T-cell (primary cell): ENCODE data around the gene ACOT11. TPM values are rescaled to one million over a fixed set of nuclear protein-coding genes. Genes with fewer than 3 reads are reported as not detected.
"Not testable (repeated sequence)": the region's sequence is repeated elsewhere in the genome, so short reads cannot be mapped to it uniquely, and the experiment has no call there.

Experiments
- ATAC-seq, 4 experiments: fragments of 200-7000 bp in 3 of 4; fragments of 150-1000 bp in 1 of 4; cut with Tn5 transposase; replicated peaks in 1 of 4; 1 replicate in 3 of 4; 2 replicates in 1 of 4; pipeline ENCODE4 v1.10.0; 2021; ENCODE audit warnings: moderate library complexity in 3 of 4, mild to moderate bottlenecking in 2 of 4, moderate number of reproducible peaks in 1 of 4
- CTCF ChIA-PET, 2 donors: fragments of 300-600 bp; sonication (Branson Sonifier 250); formaldehyde crosslinking; loops; one replicate each; lab custom pipeline; 2022; ENCODE audit warnings: antibody characterized with exemption in 2 of 2; lab: Charles Lee
- POLR2A ChIA-PET, 2 donors: fragments of 300-600 bp; sonication (Branson Sonifier 250); formaldehyde crosslinking; loops; one replicate each; lab custom pipeline; 2022; ENCODE audit warnings: antibody characterized with exemption in 2 of 2; lab: Charles Lee
- DNase-seq, 35 experiments: peaks; one replicate each; pipeline versions ENCODE4 v3.0.0 to v3.0.0-alpha.2; 2013 to 2023
- H3K27ac ChIP-seq: one replicate; pipeline ENCODE4 v1.5.1; 2013; ENCODE audit warnings: low read length
- H3K27me3 ChIP-seq, 2 experiments: replicated peaks in 1 of 2; 1 replicate in 1 of 2; 2 replicates in 1 of 2; pipeline versions ENCODE4 v1.6.1 to v1.7.0; 2013; ENCODE audit warnings: low read length in 1 of 2, mixed read lengths in 1 of 2; ENCODE audit not compliant: control insufficient read depth in 2 of 2, insufficient read depth in 2 of 2; ENCODE audit errors: extremely low read depth in 1 of 2
- H3K36me3 ChIP-seq, 2 donors: 1 replicate in 1 of 2; 2 replicates in 1 of 2; pipeline versions ENCODE4 v1.6.1 to v1.7.0; 2013; ENCODE audit warnings: low read length in 1 of 2; ENCODE audit not compliant: control insufficient read depth in 2 of 2, insufficient read depth in 1 of 2; ENCODE audit errors: extremely low read depth in 1 of 2
- H3K4me1 ChIP-seq, 2 experiments: 1 replicate in 1 of 2; 2 replicates in 1 of 2; pipeline versions ENCODE4 v1.6.1 to v1.7.0; 2013; ENCODE audit warnings: low read length in 2 of 2, mixed read lengths in 1 of 2; ENCODE audit not compliant: insufficient read depth in 2 of 2, control insufficient read depth in 1 of 2; ENCODE audit errors: extremely low read depth in 1 of 2
- H3K4me3 ChIP-seq, 2 donors: 1 replicate in 1 of 2; 2 replicates in 1 of 2; pipeline versions ENCODE4 v1.5.1 to v1.7.0; 2013; ENCODE audit warnings: mild to moderate bottlenecking in 2 of 2, low read length in 1 of 2, moderate library complexity in 1 of 2; ENCODE audit not compliant: control insufficient read depth in 1 of 2; ENCODE audit errors: extremely low read depth in 1 of 2
- H3K9me3 ChIP-seq: 2 replicates; pipeline ENCODE4 v1.7.0; 2013
- H3K27ac Mint-ChIP-seq, 2 donors: one replicate each; pipeline ENCODE4 v1.8.0; 2020 to 2021; ENCODE audit warnings: mild to moderate bottlenecking in 2 of 2, mixed read lengths in 2 of 2
- H3K27me3 Mint-ChIP-seq, 2 donors: one replicate each; pipeline ENCODE4 v1.8.0; 2021 to 2022; ENCODE audit warnings: mixed read lengths in 2 of 2
- H3K36me3 Mint-ChIP-seq: one replicate; pipeline ENCODE4 v1.8.0; 2021; ENCODE audit warnings: mixed read lengths
- H3K4me1 Mint-ChIP-seq, 3 donors: one replicate each; pipeline ENCODE4 v1.8.0; 2020 to 2022; ENCODE audit warnings: mixed read lengths in 3 of 3, mild to moderate bottlenecking in 1 of 3
- H3K4me3 Mint-ChIP-seq, 3 donors: one replicate each; pipeline ENCODE4 v1.8.0; 2020 to 2022; ENCODE audit warnings: mild to moderate bottlenecking in 3 of 3, mixed read lengths in 3 of 3, moderate library complexity in 3 of 3
- H3K9me3 Mint-ChIP-seq, 3 donors: one replicate each; pipeline ENCODE4 v1.8.0; 2020 to 2022; ENCODE audit warnings: mixed read lengths in 3 of 3
- WGBS: methylation state at CpG from one replicate; pipeline ENCODE4 v1.1.5; 2013; ENCODE audit warnings: missing lambda C conversion rate; ENCODE audit not compliant: insufficient coverage; 5-methylcytosine and 5-hydroxymethylcytosine counted together
- total RNA-seq, 35 experiments: library from RNA in 6 of 35; stranded (reverse) in 6 of 35; fragments of 120-200 nt in 1 of 35; gene quantifications; one replicate each; pipeline versions ENCODE4 v1.2.1 to v1.2.4 and lab custom pipeline; 2013 to 2026

Gene ACOT11
- total RNA-seq, 5 donors from 2014 or later (not counting 1 experiment from before 2014, with no cell fraction given): 0.60 to 1.4 (median 0.93) TPM

- H3K36me3 Mint-ChIP-seq: no peaks in the 10 kb centered on the region
- Histone ChIP-seq H3K36me3 (no peaks in the 10 kb centered on the region), H3K4me1 (no peaks in the 10 kb centered on the region), H3K4me3 (no peak overlapping the region), H3K27me3 (peaks cover 0 to 13% of the 10 kb centered on the region in 2 experiments), H3K27ac (no peak overlapping the region), H3K9me3 (no peaks in the 10 kb centered on the region)
- no peaks in the 10 kb centered on the region for H3K4me1 Mint-ChIP-seq
- 73% methylated on average over 10 of the region's 10 CpGs for WGBS
- peaks cover 0 to 3% (median 0%) of the 10 kb centered on the region in 3 donors for H3K9me3 Mint-ChIP-seq
- ChIA-PET CTCF (no interaction called here), POLR2A (no interaction called here)
- ATAC-seq: no peak
- H3K27me3 Mint-ChIP-seq: peaks cover 5 to 14% of the 10 kb centered on the region in 2 donors
- no peak overlapping the region for H3K4me3 Mint-ChIP-seq
- DNase-seq: no peak
- H3K27ac Mint-ChIP-seq: no peak overlapping the region
These were observed 79.2 kb downstream of the ACOT11 start for GRCh38 chr1:54627196-54627595.

GRCh38 chr1:54635804-54636203 lies 87.8 kb downstream of the ACOT11 start:
- H3K9me3 ChIP-seq, H3K27ac Mint-ChIP-seq, H3K4me3 ChIP-seq, H3K4me1 ChIP-seq, H3K4me1 Mint-ChIP-seq, H3K36me3 ChIP-seq, H3K9me3 Mint-ChIP-seq, H3K4me3 Mint-ChIP-seq, H3K27ac ChIP-seq, DNase-seq, H3K36me3 Mint-ChIP-seq, ATAC-seq, CTCF ChIA-PET, POLR2A ChIA-PET: not testable (repeated sequence)
- peaks cover 0 to 10% of the 10 kb centered on the region in 2 experiments for H3K27me3 ChIP-seq
- H3K27me3 Mint-ChIP-seq: peaks cover 14 to 23% of the 10 kb centered on the region in 2 donors
- no CpG with 5 or more reads among the region's 7 CpGs for whole genome bisulfite sequencing

- H3K9me3 ChIP-seq, H3K4me3 ChIP-seq, H3K4me1 ChIP-seq, H3K36me3 ChIP-seq, POLR2A ChIA-PET, H3K36me3 Mint-ChIP-seq, H3K4me3 Mint-ChIP-seq, H3K9me3 Mint-ChIP-seq, CTCF ChIA-PET, H3K27ac Mint-ChIP-seq, ATAC-seq, DNase-seq, H3K27ac ChIP-seq, H3K4me1 Mint-ChIP-seq: not testable (repeated sequence)
- no CpG with 5 or more reads among the region's 14 CpGs for WGBS
- peaks cover 15 to 22% of the 10 kb centered on the region in 2 donors for H3K27me3 Mint-ChIP-seq
- peaks cover 0 to 10% of the 10 kb centered on the region in 2 experiments for H3K27me3 ChIP-seq
These were observed 88.7 kb downstream of the ACOT11 start for GRCh38 chr1:54636461-54637446.

- no peak for ATAC-seq
- POLR2A ChIA-PET: no interaction called here
- no peak overlapping the region for H3K4me3 Mint-ChIP-seq
- DNase-seq: no peak
- CTCF ChIA-PET: no interaction called here
- Histone ChIP-seq H3K27me3 (peaks cover 0 to 10% of the 10 kb centered on the region in 2 experiments), H3K27ac (no peak overlapping the region), H3K4me3 (no peak overlapping the region), H3K36me3 (no peaks in the 10 kb centered on the region), H3K9me3 (peaks cover 4% of the 10 kb centered on the region), H3K4me1 (no peaks in the 10 kb centered on the region)
- no peak overlapping the region for H3K27ac Mint-ChIP-seq
- peaks cover 11 to 16% of the 10 kb centered on the region in 2 donors for H3K27me3 Mint-ChIP-seq
- WGBS: 32% methylated on average over 2 of the region's 4 CpGs
- H3K36me3 Mint-ChIP-seq: no peaks in the 10 kb centered on the region
- H3K9me3 Mint-ChIP-seq: peaks cover 5 to 12% (median 7%) of the 10 kb centered on the region in 3 donors
- no peaks in the 10 kb centered on the region for H3K4me1 Mint-ChIP-seq
These were observed 92.3 kb downstream of the ACOT11 start for GRCh38 chr1:54640361-54640760.

GRCh38 chr1:54640863-54641836 lies 93.1 kb downstream of the ACOT11 start, which contains the start of gene MROH7:
TSS of gene MROH7 (plus strand) at chr1:54641786. CDS start at chr1:54652927, 11,141 bp downstream.
- Histone ChIP-seq H3K4me1 (no peaks in the 10 kb centered on the region), H3K27me3 (peaks cover 0 to 7% of the 10 kb centered on the region in 2 experiments), H3K4me3 (no peak within 1 kb of the TSS), H3K27ac (no peak within 1 kb of the TSS), H3K36me3 (no peaks in the 10 kb centered on the region), H3K9me3 (peaks cover 4% of the 10 kb centered on the region)
- Mint-ChIP-seq H3K27ac (no peak within 1 kb of the TSS), H3K9me3 (peaks cover 5 to 7% (median 7%) of the 10 kb centered on the region in 3 donors), H3K4me3 (no peak within 1 kb of the TSS), H3K27me3 (peaks cover 9 to 13% of the 10 kb centered on the region in 2 donors), H3K36me3 (no peaks in the 10 kb centered on the region), H3K4me1 (no peaks in the 10 kb centered on the region)
- DNase-seq (no peak), ATAC-seq (no peak)
- 61% methylated on average over 2 of the region's 8 CpGs for WGBS
- POLR2A ChIA-PET: no interaction called here
- CTCF ChIA-PET: no interaction called here

- peaks cover 7 to 13% of the 10 kb centered on the region in 2 donors for H3K27me3 Mint-ChIP-seq
- Histone ChIP-seq H3K27me3 (peaks cover 0 to 3% of the 10 kb centered on the region in 2 experiments), H3K9me3 (peaks cover 4% of the 10 kb centered on the region), H3K36me3 (no peaks in the 10 kb centered on the region), H3K4me3 (no peak overlapping the region), H3K27ac (no peak overlapping the region), H3K4me1 (no peaks in the 10 kb centered on the region)
- ATAC-seq: no peak
- H3K27ac Mint-ChIP-seq: no peak overlapping the region
- H3K36me3 Mint-ChIP-seq: no peaks in the 10 kb centered on the region
- POLR2A ChIA-PET: no interaction called here
- peaks cover 5 to 7% (median 7%) of the 10 kb centered on the region in 3 donors for H3K9me3 Mint-ChIP-seq
- no peak overlapping the region for H3K4me3 Mint-ChIP-seq
- H3K4me1 Mint-ChIP-seq: no peaks in the 10 kb centered on the region
- DNase-seq: no peak
- CTCF ChIA-PET: no interaction called here
These were observed 95.7 kb downstream of the ACOT11 start for GRCh38 chr1:54643736-54644135.
